HPDE6-E6E7 (cell line): ENCODE measurements around the gene FKBP2.
"Not testable (repeated sequence)": the region's sequence is repeated elsewhere in the genome, so short reads cannot be mapped to it uniquely, and the experiment has no call there.

Experiments
- DNase-seq: peaks from one replicate; pipeline ENCODE4 v3.0.0; 2011; ENCODE audit warnings: missing footprints; ENCODE audit errors: extremely low spot score

The FKBP2 gene

DNA sequence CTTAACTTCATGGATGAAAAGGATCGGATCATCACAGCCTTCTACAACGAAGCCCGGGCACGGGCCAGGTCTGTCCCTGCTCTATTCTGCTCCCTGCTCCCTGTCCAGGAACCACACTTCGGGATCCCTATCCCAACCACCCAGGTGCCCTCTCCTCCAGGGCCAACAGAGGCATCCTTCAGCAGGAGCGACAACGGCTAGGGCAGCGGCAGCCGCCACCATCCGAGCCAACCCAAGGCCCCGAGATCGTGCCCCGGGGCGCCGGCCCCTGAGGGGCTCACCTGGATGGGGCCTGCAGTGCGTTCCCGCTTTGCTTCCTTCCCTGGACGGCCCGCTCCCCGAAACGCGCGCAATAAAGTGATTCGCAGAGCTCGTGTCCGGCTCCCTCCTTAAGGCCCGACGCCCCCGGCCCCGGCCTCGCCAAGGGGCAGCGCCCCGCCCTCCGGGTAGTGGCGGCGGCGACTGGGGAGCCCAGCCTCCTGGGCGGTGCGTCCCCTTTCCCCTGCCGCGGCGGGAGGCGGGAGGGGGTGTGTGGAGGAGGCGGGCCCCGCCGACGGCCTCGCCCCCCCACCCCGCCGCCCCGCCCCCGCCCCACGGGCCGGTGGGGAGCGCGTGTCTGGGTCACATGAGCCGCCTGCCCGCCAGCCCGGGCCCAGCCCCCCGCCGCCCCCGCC is 6.8 kb upstream of the FKBP2 start, which contains the start of gene VEGFB:
Gene VEGFB (plus strand): TSS at position 672 of the 674 bp plus-strand sequence. CDS start 250 bp downstream, outside the sequence.
- no peak for DNase-seq

GRCh38 chr11:64234647-64235379 is 6.1 kb upstream of the FKBP2 start:
- no peak for DNase-seq

DNA sequence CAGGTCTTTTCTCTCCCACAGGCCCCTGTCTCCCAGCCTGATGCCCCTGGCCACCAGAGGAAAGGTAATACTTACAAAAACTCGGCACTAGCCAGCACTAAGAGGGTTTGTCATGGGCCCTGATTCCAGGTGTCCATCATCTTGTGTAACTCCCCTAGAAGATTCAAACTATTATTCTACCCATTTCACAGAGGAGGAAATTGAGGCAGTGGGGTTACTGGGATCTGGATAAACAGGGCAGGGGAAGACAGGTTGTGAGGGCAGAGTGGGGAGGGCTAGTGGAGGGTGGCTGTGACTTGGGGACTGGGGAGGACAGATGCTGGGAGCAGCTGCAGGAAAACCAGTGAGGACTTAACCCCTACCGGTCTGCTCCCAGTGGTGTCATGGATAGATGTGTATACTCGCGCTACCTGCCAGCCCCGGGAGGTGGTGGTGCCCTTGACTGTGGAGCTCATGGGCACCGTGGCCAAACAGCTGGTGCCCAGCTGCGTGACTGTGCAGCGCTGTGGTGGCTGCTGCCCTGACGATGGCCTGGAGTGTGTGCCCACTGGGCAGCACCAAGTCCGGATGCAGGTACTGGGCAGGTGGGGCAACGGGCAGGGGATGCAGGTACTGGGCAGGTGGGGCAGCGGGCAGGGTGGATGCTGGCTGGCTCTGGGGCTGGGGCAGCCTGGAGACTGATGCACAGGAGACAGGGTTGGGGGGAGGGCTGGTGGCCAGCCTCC is 5.3 kb upstream of the FKBP2 start:
- no peak for DNase-seq

- no peak for DNase-seq
Observed at GRCh38 chr11:64237484-64237951, 3.4 kb upstream of the FKBP2 start.

GRCh38 chr11:64238076-64238475 is 2.8 kb upstream of the FKBP2 start:
- DNase-seq = no peak

GRCh38 chr11:64238999-64239398 is 1.9 kb upstream of the FKBP2 start:
- no peak for DNase-seq

- DNase-seq = no peak
Observed at GRCh38 chr11:64239662-64240434, 1.0 kb upstream of the FKBP2 start.

DNA sequence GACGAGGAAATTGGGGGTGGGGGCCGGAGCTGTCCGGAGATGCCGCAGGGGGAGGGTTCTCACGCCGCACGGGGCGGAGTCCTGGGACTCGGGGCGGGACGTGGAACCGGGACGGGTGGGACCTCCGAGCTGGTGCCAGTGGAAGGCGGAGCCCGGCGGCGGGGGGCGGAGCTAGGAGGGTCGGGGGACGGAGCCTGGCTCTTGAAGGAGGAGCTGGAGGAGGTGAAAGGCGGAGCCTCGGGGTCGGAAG is 271 bp downstream of the FKBP2 start:
- DNase-seq = peak; percentile 78

- DNase-seq = no peak
Observed at GRCh38 chr11:64241491-64242374, 838 bp downstream of the FKBP2 start.

GRCh38 chr11:64243236-64243854 is 2.5 kb downstream of the FKBP2 start:
- no peak for DNase-seq

DNA sequence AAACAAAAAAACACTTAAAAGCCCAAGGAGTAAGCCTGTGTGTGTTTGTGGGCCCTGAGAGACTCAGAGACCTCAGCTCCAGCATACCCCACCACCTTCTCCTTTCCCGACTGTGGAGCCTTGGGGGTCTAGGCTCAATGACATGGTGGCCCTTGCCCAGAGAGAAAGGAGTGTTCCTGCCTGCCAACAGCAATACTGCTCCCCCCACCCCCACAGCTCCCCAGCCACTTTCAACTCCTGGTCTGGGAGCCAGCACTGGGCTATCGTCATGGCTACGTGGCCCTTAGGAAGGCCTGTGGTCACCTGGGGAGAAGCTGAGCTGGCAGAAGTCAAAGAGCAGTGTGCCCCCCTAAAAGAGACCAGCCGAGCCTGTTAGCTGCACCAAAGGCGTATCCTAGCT is 3.2 kb downstream of the FKBP2 start:
- DNase-seq = no peak

GRCh38 chr11:64244966-64245365 is 4.1 kb downstream of the FKBP2 start:
- no peak for DNase-seq

DNA sequence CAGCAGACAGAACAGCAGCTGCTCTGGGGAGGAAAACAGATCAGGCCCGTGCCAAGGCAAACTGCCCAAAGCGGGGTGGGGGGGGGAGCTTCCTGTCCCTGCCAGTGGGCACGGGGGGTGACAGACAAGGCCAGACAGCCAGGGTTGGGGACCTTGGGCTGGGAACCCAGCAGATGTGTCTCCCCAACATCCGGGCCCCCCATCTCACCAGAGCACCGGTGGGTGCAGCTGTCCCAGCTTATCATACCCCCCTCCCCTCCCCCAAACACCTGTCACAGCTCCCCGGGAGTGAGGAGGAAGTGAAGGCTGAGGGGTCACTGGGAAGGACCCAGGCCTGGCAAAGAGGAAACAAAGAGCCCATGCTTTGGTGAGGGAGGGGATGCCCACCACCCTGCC is 4.5 kb downstream of the FKBP2 start:
- DNase-seq = no peak

DNA sequence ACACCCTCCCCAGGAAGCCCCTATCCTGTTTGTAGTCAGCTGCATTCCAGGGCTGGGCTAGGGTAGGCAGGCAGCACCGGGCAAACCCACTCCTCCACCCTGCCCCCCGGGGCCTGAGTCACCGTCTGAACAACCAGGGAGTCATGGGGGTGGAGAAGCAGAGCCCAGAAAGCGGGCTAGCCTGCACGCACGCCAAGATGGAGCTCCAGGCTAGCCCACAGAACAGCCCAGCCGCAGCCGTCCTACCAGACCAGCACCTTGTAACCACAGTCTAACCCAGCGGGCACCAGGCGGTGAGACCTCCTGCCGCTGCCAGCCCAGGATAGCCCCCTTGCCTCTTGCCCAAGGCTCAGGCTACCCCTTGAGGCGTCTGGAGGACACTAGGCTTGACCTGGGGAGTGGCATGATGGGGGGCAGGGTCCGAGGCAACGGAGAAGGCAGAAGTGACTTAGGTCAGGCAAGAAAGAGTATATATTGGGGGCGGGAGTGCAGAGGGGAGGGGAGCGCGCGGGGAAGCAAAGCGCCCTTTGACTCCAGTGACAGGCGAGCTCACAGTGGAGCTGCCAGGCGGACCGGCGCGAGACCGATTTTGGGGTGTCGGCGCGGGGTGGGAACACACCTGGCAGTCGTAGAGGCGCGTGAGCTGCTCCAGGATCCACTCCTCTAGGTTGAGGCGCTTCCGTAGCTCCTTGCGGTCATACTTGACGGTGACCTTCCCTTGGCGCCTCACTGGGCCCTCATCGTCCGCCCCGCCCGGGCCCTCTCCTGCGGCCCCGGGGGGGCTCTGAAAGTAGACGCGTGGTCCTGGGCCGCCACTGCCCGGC is 5.1 kb downstream of the FKBP2 start:
- DNase-seq = peak; percentile 86

- DNase-seq = not testable (repeated sequence)
Observed at GRCh38 chr11:64246621-64246870, 5.7 kb downstream of the FKBP2 start.

DNA sequence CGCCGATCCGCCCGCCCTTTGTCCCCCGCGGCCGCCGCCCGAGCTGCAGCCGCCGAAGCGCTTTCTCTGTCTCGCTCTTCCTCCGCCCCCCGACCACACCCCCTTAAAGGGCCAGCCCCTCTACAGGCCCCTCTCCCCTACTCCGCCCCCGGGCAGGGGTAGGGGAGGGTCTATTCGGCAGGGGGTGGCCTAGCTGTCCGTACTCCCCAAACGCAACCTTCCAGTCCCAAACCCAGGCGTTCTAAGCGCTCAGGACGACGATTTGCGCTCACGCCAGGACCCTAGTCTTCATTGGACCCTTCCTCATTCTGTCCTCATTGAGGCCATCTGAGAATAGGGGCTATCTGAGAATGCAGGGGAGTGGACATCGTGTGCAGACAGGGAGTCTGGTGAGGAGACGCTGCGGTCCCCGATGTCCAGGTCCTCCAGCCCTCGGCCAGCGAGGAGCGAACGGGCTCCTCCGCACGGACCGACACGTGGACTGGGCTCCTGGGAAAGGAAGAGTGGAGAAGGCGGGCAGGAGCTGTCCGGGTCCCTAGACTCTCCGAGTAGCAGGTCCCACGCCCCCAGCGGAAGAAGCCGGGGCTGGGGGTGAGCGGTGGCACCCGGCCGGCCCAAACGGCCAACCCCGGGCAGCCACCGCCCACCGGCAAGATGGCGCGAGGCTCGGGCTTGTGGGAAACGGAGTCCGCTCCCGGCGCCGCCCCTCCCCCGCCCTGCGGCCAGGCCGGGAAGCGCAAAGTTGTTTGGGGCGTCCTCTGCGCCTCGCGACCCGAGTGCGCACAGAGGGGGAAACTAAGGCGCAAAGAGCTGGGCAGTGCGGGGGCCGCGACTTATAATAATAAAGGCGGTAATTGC is 6.2 kb downstream of the FKBP2 start, which contains the start of gene PPP1R14B:
Gene PPP1R14B (minus strand): TSS at position 73 of the 858 bp plus-strand sequence. CDS start 270 bp downstream, outside the sequence.
- no peak for DNase-seq

DNA sequence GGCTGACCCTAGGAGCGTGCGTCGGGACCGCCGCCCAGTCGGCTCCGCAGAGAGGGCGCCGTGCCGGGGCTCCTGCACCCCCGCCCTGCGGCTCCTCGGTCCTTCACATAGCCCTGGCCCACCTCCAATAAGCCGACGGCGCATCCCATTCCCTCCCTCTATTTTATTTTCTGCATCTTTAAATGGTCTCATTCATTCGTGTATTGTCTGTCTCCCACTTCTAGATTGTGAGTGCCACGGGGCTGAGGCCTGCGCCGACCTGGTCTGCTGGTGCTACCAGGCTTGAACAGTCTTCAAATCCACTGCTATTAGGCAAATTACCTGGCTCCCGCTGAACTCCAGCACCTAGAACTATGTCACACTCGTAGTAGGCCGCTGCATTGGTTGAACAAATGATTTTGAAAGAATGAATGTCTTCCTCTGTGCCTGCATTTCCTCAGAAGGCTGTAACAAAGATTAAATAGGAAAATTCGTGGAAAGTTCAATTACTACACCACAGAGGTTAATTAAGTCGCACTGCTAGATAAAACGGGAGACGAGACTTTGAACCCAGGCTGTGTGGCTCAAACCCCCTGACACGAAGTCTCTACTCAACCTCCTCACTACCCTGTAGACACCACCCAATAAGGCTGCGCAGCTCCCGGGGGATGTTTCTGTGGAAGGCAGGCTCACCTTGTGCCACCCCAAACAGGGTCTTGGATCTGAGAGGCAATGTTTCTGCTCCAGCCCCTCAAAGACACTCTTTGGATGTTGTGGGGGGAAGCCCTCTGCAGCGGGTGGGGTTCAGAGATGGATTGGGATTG is 7.0 kb downstream of the FKBP2 start:
- DNase-seq = no peak

GRCh38 chr11:64248578-64248977 is 7.7 kb downstream of the FKBP2 start:
- DNase-seq = no peak
